NK-92 treated with Interleukin-12 subunit alpha and Interleukin-12 subunit beta, amount 100 ng/mL, for 24 hours (cell line): ENCODE measurements around the gene RBPJL.
A peak's percentile ranks its signal among the peaks of the same experiment; 100 is the strongest.

Experiments
- DNase-seq: peaks from one replicate; lab custom pipeline; 2025; lab: John Stamatoyannopoulos, UW

The RBPJL gene

GRCh38 chr20:45362804-45363610 lies 56.4 kb downstream of the RBPJL start, which contains the start of gene SYS1:
SYS1 (plus strand) TSS chr20:45363156; CDS start chr20:45363532, 376 bp downstream.
- DNase-seq = peak; percentile 99

- DNase-seq = no peak
Observed at GRCh38 chr20:45363611-45364492, 57.2 kb downstream of the RBPJL start.

DNA sequence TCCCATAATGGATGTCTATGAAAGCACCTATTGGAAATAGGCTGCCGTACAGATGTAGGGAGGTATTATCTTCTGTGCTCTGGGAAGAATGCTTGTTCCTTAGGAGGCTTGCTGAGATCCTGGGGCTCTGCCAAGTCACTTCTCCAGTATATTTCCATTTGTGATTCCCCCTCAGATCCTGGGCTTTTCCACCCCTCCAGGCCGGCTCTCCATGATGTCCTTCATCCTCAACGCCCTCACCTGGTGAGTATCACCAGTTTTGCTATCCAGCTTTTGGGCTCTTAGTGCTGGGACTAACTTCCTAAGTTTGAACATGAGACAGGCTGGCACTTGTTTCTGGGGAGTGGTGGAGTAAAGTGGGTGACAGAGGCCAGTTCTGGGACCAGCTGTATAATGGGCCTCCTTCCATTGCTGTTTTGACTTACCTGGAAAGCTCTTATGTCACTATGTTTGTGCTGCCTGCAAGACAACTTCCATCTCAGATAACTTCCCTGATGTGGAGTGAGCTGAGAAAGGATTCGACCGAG lies 58.9 kb downstream of the RBPJL start:
- no peak for DNase-seq

- no peak for DNase-seq
Observed at GRCh38 chr20:45366192-45366591, 59.6 kb downstream of the RBPJL start.

DNA sequence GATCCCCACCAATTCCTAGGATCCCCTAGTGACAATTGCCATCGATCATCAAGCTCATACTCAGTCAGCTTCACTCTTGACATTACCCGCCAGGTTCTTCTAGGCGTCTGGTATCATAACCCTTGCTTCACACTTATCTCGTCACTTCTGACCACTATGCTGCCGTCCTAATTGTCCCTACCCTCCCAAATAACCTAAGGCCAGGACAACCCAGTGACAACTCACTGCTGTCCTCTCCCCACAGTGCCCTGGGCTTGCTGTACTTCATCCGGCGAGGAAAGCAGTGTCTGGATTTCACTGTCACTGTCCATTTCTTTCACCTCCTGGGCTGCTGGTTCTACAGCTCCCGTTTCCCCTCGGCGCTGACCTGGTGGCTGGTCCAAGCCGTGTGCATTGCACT lies 60.0 kb downstream of the RBPJL start:
- no peak for DNase-seq

GRCh38 chr20:45367126-45367525 lies 60.5 kb downstream of the RBPJL start:
- DNase-seq = no peak
